Measurements from ENCODE around the gene GPR17.
A peak's percentile ranks its signal among the peaks of the same experiment; 100 is the strongest.

GPR17 gene

DNA sequence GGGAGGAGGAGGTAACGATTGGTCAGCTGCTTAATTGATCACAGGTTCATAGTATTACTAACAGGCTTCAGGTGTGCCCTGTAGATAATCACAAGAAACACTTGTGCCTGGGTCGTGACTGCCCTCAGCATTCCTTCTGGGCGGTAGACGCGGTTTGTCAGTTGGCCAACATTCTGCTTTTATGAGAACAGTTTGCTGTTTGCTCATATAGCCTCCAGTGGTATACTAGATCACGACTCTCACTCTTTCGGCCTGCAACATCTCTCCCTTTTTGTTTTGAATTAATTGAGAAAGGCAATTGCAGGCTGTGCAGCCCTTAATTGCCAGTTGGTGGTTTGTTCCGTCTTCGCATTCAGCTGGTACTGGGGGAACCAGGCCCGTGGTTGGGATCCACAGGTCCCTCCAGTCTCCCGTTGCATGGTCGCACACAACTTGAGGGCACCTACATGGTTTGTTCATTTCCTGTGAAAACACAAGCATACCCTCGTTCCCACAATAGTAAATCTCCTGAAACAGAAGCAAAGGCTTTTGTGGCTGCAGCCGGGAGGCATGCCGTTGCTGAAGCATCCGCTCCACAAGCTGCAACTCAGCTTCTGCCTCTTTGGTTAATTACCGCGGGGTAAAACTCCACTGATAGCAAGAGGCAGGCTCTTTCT is 30.3 kb upstream of the GPR17 start:
- Histone ChIP-seq H2BK12ac (ENCODE audit: low read length in 2 of 2) (no peak overlapping the region), H3K9me3 (ENCODE audit: control insufficient read depth, low read length) (peaks cover 24% of the 10 kb centered on the region), H4K8ac (ENCODE audit: low read length) (no peak overlapping the region), H3K4me1 (ENCODE audit: control insufficient read depth, insufficient read depth, low read depth, low read length) (peaks cover 1% of the 10 kb centered on the region), H2AFZ (ENCODE audit: low read depth, low read length) (no peak overlapping the region), H3K9ac (ENCODE audit: low read length) (no peak overlapping the region), H2BK5ac (ENCODE audit: low read depth, low read length, poor library complexity, severe bottlenecking) (no peak overlapping the region), H3K18ac (ENCODE audit: low read depth in 1 of 2, low read length in 2 of 2) (no peak overlapping the region), H3K36me3 (ENCODE audit: control insufficient read depth in 1 of 2, insufficient read depth in 2 of 2, low read depth in 1 of 2, low read length in 2 of 2) (peaks cover 0 to 3% of the 10 kb centered on the region in 2 experiments), H3K4ac (ENCODE audit: low read depth in 1 of 2, low read length in 2 of 2) (no peak overlapping the region), H2BK15ac (ENCODE audit: low read depth, poor library complexity, severe bottlenecking) (no peak overlapping the region), H2BK120ac (ENCODE audit: low read depth, low read length) (no peak overlapping the region), H4K91ac (ENCODE audit: low read length) (no peak overlapping the region), H3K4me2 (ENCODE audit: low read length, poor library complexity, severe bottlenecking) (no peak overlapping the region), H3K4me3 (ENCODE audit: insufficient read depth in 1 of 2, low read depth in 1 of 2, low read length in 2 of 2) (no peak overlapping the region), H2AK5ac (ENCODE audit: low read length, severe bottlenecking) (no peak overlapping the region), H3K23ac (ENCODE audit: low read length in 2 of 2) (no peak overlapping the region), H3K79me1 (replicated peaks; ENCODE audit: low read length, poor library complexity, severe bottlenecking) (no peaks in the 10 kb centered on the region), H3K14ac (ENCODE audit: low read length in 2 of 2) (no peak overlapping the region), H3K27ac (ENCODE audit: low read length, poor library complexity, severe bottlenecking) (no peak overlapping the region), H3K27me3 (ENCODE audit: control insufficient read depth in 1 of 2, insufficient read depth in 1 of 2, low read length in 2 of 2) (peaks cover 9 to 27% of the 10 kb centered on the region in 2 experiments)
- 92% methylated on average over 18 of the region's 18 CpGs for WGBS
- DNase-seq = no peak

DNA sequence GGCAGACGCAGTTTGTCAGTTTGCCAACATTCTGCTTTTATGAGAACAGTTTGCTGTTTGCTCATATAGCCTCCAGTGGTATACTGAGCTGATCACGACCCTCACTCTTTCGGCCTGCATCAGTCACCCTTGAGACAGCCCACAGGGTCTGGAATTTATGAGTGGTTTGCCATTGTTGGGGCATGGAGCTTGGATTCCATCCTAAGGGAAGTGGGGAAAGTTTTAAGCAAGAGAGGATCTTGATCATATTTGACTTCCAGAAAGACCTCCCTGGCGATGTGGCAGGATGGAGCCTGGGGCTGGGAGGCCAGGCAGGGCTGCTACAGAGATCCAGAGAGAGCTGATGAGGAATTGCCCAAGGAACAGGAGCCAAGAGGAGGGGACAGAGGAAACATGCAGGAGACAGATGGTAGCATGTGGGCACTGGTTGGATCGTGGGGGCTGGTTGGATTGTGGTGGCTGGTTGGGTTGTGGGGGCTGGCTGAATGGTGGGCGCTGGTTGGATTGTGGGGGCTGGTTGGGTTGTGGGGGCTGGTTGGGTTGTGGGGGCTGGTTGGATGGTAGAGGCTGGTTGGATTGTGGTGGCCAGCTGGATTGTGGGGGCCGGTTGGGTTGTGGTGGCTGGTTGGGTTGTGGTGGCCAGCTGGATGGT is 27.3 kb upstream of the GPR17 start:
- no peak overlapping the region for H2BK5ac ChIP-seq (ENCODE audit: low read depth, low read length, poor library complexity, severe bottlenecking)
- WGBS = 93% methylated on average over 7 of the region's 7 CpGs
- peaks cover 9 to 21% of the 10 kb centered on the region in 2 experiments for H3K27me3 ChIP-seq (ENCODE audit: control insufficient read depth in 1 of 2, insufficient read depth in 1 of 2, low read length in 2 of 2)
- no peak overlapping the region for H3K9ac ChIP-seq (ENCODE audit: low read length)
- H4K8ac ChIP-seq (ENCODE audit: low read length) = no peak overlapping the region
- no peak overlapping the region for H3K23ac ChIP-seq (ENCODE audit: low read length in 2 of 2)
- no peak overlapping the region for H3K14ac ChIP-seq (ENCODE audit: low read length in 2 of 2)
- H3K27ac ChIP-seq (ENCODE audit: low read length, poor library complexity, severe bottlenecking) = no peak overlapping the region
- H2BK15ac ChIP-seq (ENCODE audit: low read depth, poor library complexity, severe bottlenecking) = no peak overlapping the region
- H3K9me3 ChIP-seq (ENCODE audit: control insufficient read depth, low read length) = peaks cover 6% of the 10 kb centered on the region
- peaks cover 7% of the 10 kb centered on the region for H3K4me1 ChIP-seq (ENCODE audit: control insufficient read depth, insufficient read depth, low read depth, low read length)
- no peak overlapping the region for H2BK12ac ChIP-seq (ENCODE audit: low read length in 2 of 2)
- no peak for DNase-seq
- no peak overlapping the region for H3K4me3 ChIP-seq (ENCODE audit: insufficient read depth in 1 of 2, low read depth in 1 of 2, low read length in 2 of 2)
- no peak overlapping the region for H2BK120ac ChIP-seq (ENCODE audit: low read depth, low read length)
- no peak overlapping the region for H3K4ac ChIP-seq (ENCODE audit: low read depth in 1 of 2, low read length in 2 of 2)
- H3K4me2 ChIP-seq (ENCODE audit: low read length, poor library complexity, severe bottlenecking) = no peak overlapping the region
- no peaks in the 10 kb centered on the region for H3K79me1 ChIP-seq (replicated peaks; ENCODE audit: low read length, poor library complexity, severe bottlenecking)
- H2AFZ ChIP-seq (ENCODE audit: low read depth, low read length) = no peak overlapping the region
- H3K36me3 ChIP-seq (ENCODE audit: control insufficient read depth in 1 of 2, insufficient read depth in 2 of 2, low read depth in 1 of 2, low read length in 2 of 2) = no peaks in the 10 kb centered on the region
- no peak overlapping the region for H3K18ac ChIP-seq (ENCODE audit: low read depth in 1 of 2, low read length in 2 of 2)
- H2AK5ac ChIP-seq (ENCODE audit: low read length, severe bottlenecking) = no peak overlapping the region
- no peak overlapping the region for H4K91ac ChIP-seq (ENCODE audit: low read length)

- WGBS = 96% methylated on average over 6 of the region's 6 CpGs
- peaks cover 9 to 16% of the 10 kb centered on the region in 2 experiments for H3K27me3 ChIP-seq (ENCODE audit: control insufficient read depth in 1 of 2, insufficient read depth in 1 of 2, low read length in 2 of 2)
Observed at GRCh38 chr2:127619203-127619590, 26.8 kb upstream of the GPR17 start.

GRCh38 chr2:127619877-127620705 is 25.9 kb upstream of the GPR17 start:
- H3K4me3 ChIP-seq (ENCODE audit: insufficient read depth in 1 of 2, low read depth in 1 of 2, low read length in 2 of 2) = no peak overlapping the region
- H3K23ac ChIP-seq (ENCODE audit: low read length in 2 of 2) = no peak overlapping the region
- H3K14ac ChIP-seq (ENCODE audit: low read length in 2 of 2) = no peak overlapping the region
- no peaks in the 10 kb centered on the region for H3K9me3 ChIP-seq (ENCODE audit: control insufficient read depth, low read length)
- H2AFZ ChIP-seq (ENCODE audit: low read depth, low read length) = no peak overlapping the region
- H2BK12ac ChIP-seq (ENCODE audit: low read length in 2 of 2) = no peak overlapping the region
- 86% methylated on average over 16 of the region's 16 CpGs for WGBS
- H3K27ac ChIP-seq (ENCODE audit: low read length, poor library complexity, severe bottlenecking) = no peak overlapping the region
- no peak overlapping the region for H3K4me2 ChIP-seq (ENCODE audit: low read length, poor library complexity, severe bottlenecking)
- H3K18ac ChIP-seq (ENCODE audit: low read depth in 1 of 2, low read length in 2 of 2) = no peak overlapping the region
- H3K4me1 ChIP-seq (ENCODE audit: control insufficient read depth, insufficient read depth, low read depth, low read length) = peaks cover 12% of the 10 kb centered on the region
- no peak overlapping the region for H2BK5ac ChIP-seq (ENCODE audit: low read depth, low read length, poor library complexity, severe bottlenecking)
- H3K27me3 ChIP-seq (ENCODE audit: control insufficient read depth in 1 of 2, insufficient read depth in 1 of 2, low read length in 2 of 2) = peaks cover 11% of the 10 kb centered on the region in 2 experiments
- peaks cover 0 to 3% of the 10 kb centered on the region in 2 experiments for H3K36me3 ChIP-seq (ENCODE audit: control insufficient read depth in 1 of 2, insufficient read depth in 2 of 2, low read depth in 1 of 2, low read length in 2 of 2)
- H3K4ac ChIP-seq (ENCODE audit: low read depth in 1 of 2, low read length in 2 of 2) = no peak overlapping the region
- no peak overlapping the region for H2BK15ac ChIP-seq (ENCODE audit: low read depth, poor library complexity, severe bottlenecking)
- H3K79me1 ChIP-seq (replicated peaks; ENCODE audit: low read length, poor library complexity, severe bottlenecking) = no peaks in the 10 kb centered on the region
- no peak overlapping the region for H2AK5ac ChIP-seq (ENCODE audit: low read length, severe bottlenecking)
- H4K8ac ChIP-seq (ENCODE audit: low read length) = no peak overlapping the region
- DNase-seq = no peak
- H2BK120ac ChIP-seq (ENCODE audit: low read depth, low read length) = no peak overlapping the region
- no peak overlapping the region for H4K91ac ChIP-seq (ENCODE audit: low read length)
- H3K9ac ChIP-seq (ENCODE audit: low read length) = no peak overlapping the region

More at GRCh38 chr2:127619203-127619590, 26.8 kb upstream of the GPR17 start:
- Histone ChIP-seq H3K23ac (ENCODE audit: low read length in 2 of 2) (peak overlapping the region in 1 of 2 experiments; percentile 41), H2BK120ac (ENCODE audit: low read depth, low read length) (no peak overlapping the region), H4K91ac (ENCODE audit: low read length) (no peak overlapping the region), H3K36me3 (ENCODE audit: control insufficient read depth in 1 of 2, insufficient read depth in 2 of 2, low read depth in 1 of 2, low read length in 2 of 2) (peaks cover 0 to 3% of the 10 kb centered on the region in 2 experiments), H4K8ac (ENCODE audit: low read length) (no peak overlapping the region), H3K4ac (ENCODE audit: low read depth in 1 of 2, low read length in 2 of 2) (no peak overlapping the region), H3K4me2 (ENCODE audit: low read length, poor library complexity, severe bottlenecking) (no peak overlapping the region), H2AK5ac (ENCODE audit: low read length, severe bottlenecking) (no peak overlapping the region), H3K4me1 (ENCODE audit: control insufficient read depth, insufficient read depth, low read depth, low read length) (peaks cover 12% of the 10 kb centered on the region), H2BK5ac (ENCODE audit: low read depth, low read length, poor library complexity, severe bottlenecking) (no peak overlapping the region), H3K4me3 (ENCODE audit: insufficient read depth in 1 of 2, low read depth in 1 of 2, low read length in 2 of 2) (no peak overlapping the region), H3K79me1 (replicated peaks; ENCODE audit: low read length, poor library complexity, severe bottlenecking) (no peaks in the 10 kb centered on the region), H3K9me3 (ENCODE audit: control insufficient read depth, low read length) (peaks cover under 1% of the 10 kb centered on the region), H2BK15ac (ENCODE audit: low read depth, poor library complexity, severe bottlenecking) (no peak overlapping the region), H3K14ac (ENCODE audit: low read length in 2 of 2) (no peak overlapping the region), H2BK12ac (ENCODE audit: low read length in 2 of 2) (no peak overlapping the region), H3K27ac (ENCODE audit: low read length, poor library complexity, severe bottlenecking) (no peak overlapping the region), H3K9ac (ENCODE audit: low read length) (no peak overlapping the region), H2AFZ (ENCODE audit: low read depth, low read length) (no peak overlapping the region), H3K18ac (ENCODE audit: low read depth in 1 of 2, low read length in 2 of 2) (no peak overlapping the region)
- DNase-seq = no peak

Data from mesenchymal stem cell (in vitro differentiated cells and primary cell).